ENCODE data around the gene VPS13C.

- no peak for TF ChIP-seq POLR2AphosphoS5 (IDR thresholded peaks at IDR 0.05; ENCODE audit: low read depth, low read length)
- no peak for TF ChIP-seq FOXP2 (optimal IDR thresholded peaks at IDR 0.05; ENCODE audit: borderline replicate concordance, extremely low read depth, extremely low read length, insufficient read depth)
- no peak for TF ChIP-seq SIN3A (IDR thresholded peaks at IDR 0.05; ENCODE audit: borderline replicate concordance, insufficient read depth, low read length)
- no peak for TF ChIP-seq REST (IDR thresholded peaks at IDR 0.05; ENCODE audit: insufficient read depth in 1 of 2, low read depth in 2 of 2, low read length in 2 of 2)
- no peak for TF ChIP-seq TAF1 (IDR thresholded peaks at IDR 0.05; ENCODE audit: borderline replicate concordance, insufficient read depth, low read length)
Observed at GRCh38 chr15:62063825-62064635, 3.8 kb upstream of the VPS13C start.

All from PFSK-1 (cell line).